HUES48 (cell line): Measurements from ENCODE around the gene SPATA16.
"Not testable (repeated sequence)": the region's sequence is repeated elsewhere in the genome, so short reads cannot be mapped to it uniquely, and the experiment has no call there.

Experiments used
- H3K27ac ChIP-seq: one replicate; pipeline ENCODE4 v1.7.0; 2013; ENCODE audit warnings: low read depth, low read length, inconsistent platforms
- H3K27me3 ChIP-seq: 2 replicates; pipeline ENCODE4 v1.6.1; 2013; ENCODE audit warnings: mild to moderate bottlenecking, low read length; ENCODE audit not compliant: control insufficient read depth, insufficient read depth
- H3K36me3 ChIP-seq: 2 replicates; pipeline ENCODE4 v1.6.1; 2013; ENCODE audit warnings: low read length; ENCODE audit not compliant: control insufficient read depth, insufficient read depth
- H3K4me1 ChIP-seq: 2 replicates; pipeline ENCODE4 v1.6.1; 2013; ENCODE audit warnings: mild to moderate bottlenecking, low read length; ENCODE audit not compliant: control insufficient read depth, insufficient read depth
- H3K4me3 ChIP-seq: 2 replicates; pipeline ENCODE4 v1.5.1; 2013; ENCODE audit warnings: mild to moderate bottlenecking, low read depth, low read length
- H3K9ac ChIP-seq: 2 replicates; pipeline ENCODE4 v1.6.1; 2013; ENCODE audit warnings: mild to moderate bottlenecking, low read depth, low read length, moderate library complexity
- H3K9me3 ChIP-seq: 2 replicates; pipeline ENCODE4 v1.6.1; 2013; ENCODE audit warnings: low read length; ENCODE audit not compliant: control insufficient read depth, insufficient read depth

The SPATA16 gene

DNA sequence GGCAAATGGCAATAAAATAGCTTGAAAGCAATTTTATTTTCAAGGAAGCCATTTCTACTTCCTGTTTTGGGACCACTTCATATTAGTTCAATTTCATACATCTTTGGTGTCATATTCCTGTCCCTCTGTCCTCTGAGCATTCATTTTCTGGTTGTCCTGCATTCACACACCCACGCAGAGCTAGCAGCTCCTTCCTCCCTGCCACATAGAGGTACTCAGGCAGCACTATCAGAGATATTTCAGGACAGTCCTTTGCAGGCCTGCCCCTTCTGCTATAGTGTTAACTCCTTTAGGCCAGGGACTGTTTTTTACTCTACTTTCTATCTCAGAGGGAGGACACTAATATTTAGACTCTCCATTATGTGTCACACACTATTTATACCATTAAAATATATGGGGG, 258.5 kb downstream of the SPATA16 start:
- Histone ChIP-seq H3K36me3 (no peaks in the 10 kb centered on the region), H3K9ac (no peak overlapping the region), H3K27ac (no peak overlapping the region), H3K9me3 (peaks cover 4% of the 10 kb centered on the region; the same call in 1 of the 2 replicates), H3K4me3 (no peak overlapping the region), H3K27me3 (no peaks in the 10 kb centered on the region), H3K4me1 (no peaks in the 10 kb centered on the region)

- not testable (repeated sequence) for H3K27me3 ChIP-seq, H3K36me3 ChIP-seq, H3K27ac ChIP-seq, H3K9ac ChIP-seq, H3K4me3 ChIP-seq, H3K9me3 ChIP-seq
- peaks cover 29% of the 10 kb centered on the region for H3K4me1 ChIP-seq
Measured at GRCh38 chr3:172879381-172879780, 261.7 kb downstream of the SPATA16 start.

GRCh38 chr3:172877011-172877410, 264.0 kb downstream of the SPATA16 start:
- Histone ChIP-seq H3K4me3 (no peak overlapping the region), H3K27me3 (no peaks in the 10 kb centered on the region), H3K27ac (no peak overlapping the region), H3K9ac (no peak overlapping the region), H3K36me3 (no peaks in the 10 kb centered on the region), H3K4me1 (peaks cover 31% of the 10 kb centered on the region), H3K9me3 (peaks cover 4% of the 10 kb centered on the region; the same call in 1 of the 2 replicates)

GRCh38 chr3:172876297-172876696, 264.7 kb downstream of the SPATA16 start:
- Histone ChIP-seq H3K36me3 (no peaks in the 10 kb centered on the region), H3K9me3 (peaks cover 4% of the 10 kb centered on the region; the same call in 1 of the 2 replicates), H3K27ac (no peak overlapping the region), H3K4me1 (peaks cover 31% of the 10 kb centered on the region), H3K27me3 (no peaks in the 10 kb centered on the region), H3K9ac (no peak overlapping the region), H3K4me3 (no peak overlapping the region)

DNA sequence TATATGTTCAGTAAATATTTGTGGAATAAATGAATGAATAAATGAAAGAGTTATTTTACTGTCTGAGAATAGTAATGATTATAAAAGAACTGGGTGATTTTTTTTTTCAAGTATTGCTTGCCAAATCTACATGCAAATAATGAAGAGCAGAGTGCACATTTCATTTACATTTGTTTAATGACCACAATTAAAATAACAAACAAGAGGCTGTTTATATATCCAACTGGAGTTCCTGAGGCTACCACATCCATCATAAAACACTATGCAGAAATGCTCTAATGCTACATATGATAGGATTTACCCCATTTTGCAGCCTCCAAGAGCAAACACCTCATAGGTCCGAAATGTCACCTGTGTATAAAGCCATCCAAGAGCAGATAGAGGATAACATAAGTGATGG, 266.0 kb downstream of the SPATA16 start:
- Histone ChIP-seq H3K27ac (no peak overlapping the region), H3K9ac (no peak overlapping the region), H3K4me3 (no peak overlapping the region), H3K4me1 (peaks cover 31% of the 10 kb centered on the region), H3K27me3 (no peaks in the 10 kb centered on the region), H3K9me3 (no peaks in the 10 kb centered on the region; the same call in 1 of the 2 replicates), H3K36me3 (no peaks in the 10 kb centered on the region)

- Histone ChIP-seq H3K36me3 (no peaks in the 10 kb centered on the region), H3K27ac (no peak overlapping the region), H3K4me1 (peaks cover 6% of the 10 kb centered on the region), H3K4me3 (no peak overlapping the region), H3K27me3 (no peaks in the 10 kb centered on the region), H3K9me3 (no peaks in the 10 kb centered on the region), H3K9ac (no peak overlapping the region)
Measured at GRCh38 chr3:172869784-172870518, 271.1 kb downstream of the SPATA16 start.

- no peak overlapping the region for H3K9ac ChIP-seq
- no peak overlapping the region for H3K27ac ChIP-seq
- H3K4me3 ChIP-seq, result no peak overlapping the region
Measured at GRCh38 chr3:172869368-172869771, 271.7 kb downstream of the SPATA16 start.

DNA sequence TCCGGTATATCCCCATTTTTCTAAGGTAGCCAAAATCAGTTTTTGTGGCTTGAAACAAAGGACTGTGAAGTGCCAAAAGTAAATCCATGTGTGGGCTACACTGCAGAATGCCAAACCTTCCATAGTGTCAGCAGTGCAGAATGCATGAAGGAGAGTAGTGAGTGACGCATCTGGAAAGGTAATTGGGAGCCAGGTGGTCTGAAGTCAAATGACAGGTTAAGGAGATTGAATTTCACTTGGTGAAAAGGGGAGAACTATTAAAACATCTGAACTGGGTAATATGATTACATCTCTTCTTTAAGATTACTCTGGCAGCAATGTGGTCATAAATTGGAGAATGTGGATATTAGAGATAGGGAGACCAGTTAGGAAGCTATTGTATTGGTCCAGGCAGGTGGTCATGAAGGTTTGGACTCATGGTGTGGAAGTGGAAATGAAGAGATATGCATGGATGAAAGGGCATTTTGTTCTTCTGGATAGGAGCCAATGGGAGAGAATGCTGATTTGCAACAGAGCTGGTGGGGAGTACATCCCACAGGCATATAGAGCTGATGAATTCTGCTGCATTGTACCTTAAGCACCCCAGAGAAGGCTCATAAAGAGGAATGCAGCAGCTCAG, 272.3 kb downstream of the SPATA16 start:
- Histone ChIP-seq H3K4me1 (no peaks in the 10 kb centered on the region), H3K4me3 (no peak overlapping the region), H3K9ac (no peak overlapping the region), H3K9me3 (no peaks in the 10 kb centered on the region), H3K36me3 (no peaks in the 10 kb centered on the region), H3K27me3 (no peaks in the 10 kb centered on the region), H3K27ac (no peak overlapping the region)

More at GRCh38 chr3:172869368-172869771, 271.7 kb downstream of the SPATA16 start:
- Histone ChIP-seq H3K4me1 (peaks cover 2% of the 10 kb centered on the region; the same call in 1 of the 2 replicates), H3K27me3 (no peaks in the 10 kb centered on the region), H3K9me3 (no peaks in the 10 kb centered on the region), H3K36me3 (no peaks in the 10 kb centered on the region)

DNA sequence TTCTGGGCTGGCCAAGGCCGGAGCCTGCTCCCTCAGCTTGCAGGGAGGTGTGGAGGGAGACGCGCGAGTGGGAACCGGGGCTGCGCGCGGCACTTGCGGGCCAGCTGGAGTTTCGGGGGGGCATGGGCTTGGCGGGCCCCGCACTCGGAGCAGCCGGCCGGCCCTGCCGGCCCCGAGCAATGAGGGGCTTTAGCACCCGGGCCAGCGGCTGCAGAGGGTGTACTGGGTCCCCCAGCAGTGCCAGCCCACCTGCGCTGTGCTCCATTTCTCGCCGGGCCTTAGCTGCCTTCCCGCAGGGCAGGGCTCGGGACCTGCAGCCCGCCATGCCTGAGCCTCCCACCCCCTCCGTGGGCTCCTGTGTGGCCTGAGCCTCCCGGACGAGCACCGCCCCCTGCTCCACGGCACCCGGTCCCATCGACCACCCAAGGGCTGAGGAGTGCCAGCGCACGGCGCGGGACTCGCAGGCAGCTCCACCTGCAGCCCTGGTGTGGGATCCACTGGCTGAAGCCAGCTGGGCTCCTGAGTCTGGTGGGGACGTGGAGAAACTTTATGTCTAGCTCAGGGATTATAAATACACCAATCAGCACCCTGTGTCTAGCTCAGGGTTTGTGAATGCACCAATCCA, 274.2 kb downstream of the SPATA16 start:
- not testable (repeated sequence) for H3K9me3 ChIP-seq, H3K36me3 ChIP-seq, H3K4me1 ChIP-seq, H3K9ac ChIP-seq, H3K27me3 ChIP-seq, H3K4me3 ChIP-seq, H3K27ac ChIP-seq

DNA sequence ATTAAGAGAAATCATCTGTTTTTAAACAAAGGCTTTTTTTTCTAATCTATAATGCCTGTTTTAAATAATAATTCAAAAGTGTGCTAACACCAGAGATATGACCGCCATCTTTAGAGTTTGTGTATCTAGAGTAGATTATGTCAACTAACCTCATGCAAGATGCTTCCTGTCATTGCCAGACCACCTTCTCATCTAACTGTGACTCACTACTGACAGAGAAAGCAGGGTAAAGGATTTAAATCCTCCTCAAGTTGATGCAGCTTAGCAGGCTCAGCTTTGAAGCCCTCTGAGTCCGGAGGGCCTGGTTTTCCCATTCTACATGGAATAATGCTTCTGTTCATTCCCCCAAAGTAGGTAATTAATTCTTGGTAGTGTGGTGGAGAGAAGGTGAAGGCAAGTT, 282.0 kb downstream of the SPATA16 start:
- H3K4me1 ChIP-seq, result peaks cover 20% of the 10 kb centered on the region
- peaks cover 31% of the 10 kb centered on the region for H3K27me3 ChIP-seq
- H3K9me3 ChIP-seq, result no peaks in the 10 kb centered on the region
- H3K36me3 ChIP-seq, result no peaks in the 10 kb centered on the region
- no peak overlapping the region for H3K4me3 ChIP-seq
- no peak overlapping the region for H3K27ac ChIP-seq
- no peak overlapping the region for H3K9ac ChIP-seq
